Measurements from ENCODE around the gene COL18A1. TPM values are rescaled to one million over a fixed set of nuclear protein-coding genes. Genes with fewer than 3 reads are reported as not detected.

COL18A1 gene
- total RNA-seq = 271 TPM in 2 replicates
- long read RNA-seq, partial matches to known transcripts = 5 of 20 reads
- long read RNA-seq, other reads (novel, unspliced or antisense) = 15 of 20 reads

- Mint-ChIP-seq H3K27me3 (peaks cover 20% of the 10 kb centered on the region), H3K36me3 (ENCODE audit: insufficient read depth) (peaks cover 5% of the 10 kb centered on the region), H3K27ac (peak within 1 kb of the TSS; percentile 94), H3K4me3 (ENCODE audit: low read depth) (peak within 1 kb of the TSS; percentile 81), H3K4me1 (ENCODE audit: low read depth) (peaks cover 36% of the 10 kb centered on the region), H3K9me3 (ENCODE audit: low read depth) (peaks cover 8% of the 10 kb centered on the region)
- no peak for DNase-seq (ENCODE audit: low spot score, unreplicated experiment)
- TF ChIP-seq, protein P1, sequence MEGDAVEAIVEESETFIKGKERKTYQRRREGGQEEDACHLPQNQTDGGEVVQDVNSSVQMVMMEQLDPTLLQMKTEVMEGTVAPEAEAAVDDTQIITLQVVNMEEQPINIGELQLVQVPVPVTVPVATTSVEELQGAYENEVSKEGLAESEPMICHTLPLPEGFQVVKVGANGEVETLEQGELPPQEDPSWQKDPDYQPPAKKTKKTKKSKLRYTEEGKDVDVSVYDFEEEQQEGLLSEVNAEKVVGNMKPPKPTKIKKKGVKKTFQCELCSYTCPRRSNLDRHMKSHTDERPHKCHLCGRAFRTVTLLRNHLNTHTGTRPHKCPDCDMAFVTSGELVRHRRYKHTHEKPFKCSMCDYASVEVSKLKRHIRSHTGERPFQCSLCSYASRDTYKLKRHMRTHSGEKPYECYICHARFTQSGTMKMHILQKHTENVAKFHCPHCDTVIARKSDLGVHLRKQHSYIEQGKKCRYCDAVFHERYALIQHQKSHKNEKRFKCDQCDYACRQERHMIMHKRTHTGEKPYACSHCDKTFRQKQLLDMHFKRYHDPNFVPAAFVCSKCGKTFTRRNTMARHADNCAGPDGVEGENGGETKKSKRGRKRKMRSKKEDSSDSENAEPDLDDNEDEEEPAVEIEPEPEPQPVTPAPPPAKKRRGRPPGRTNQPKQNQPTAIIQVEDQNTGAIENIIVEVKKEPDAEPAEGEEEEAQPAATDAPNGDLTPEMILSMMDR (IDR thresholded peaks at IDR 0.05; ENCODE audit: unreplicated experiment) = no peak
Measured at GRCh38 chr21:45404730-45405270, at the start of gene COL18A1. Gene COL18A1, plus strand, starts transcription at chr21:45405165. Its CDS starts 66 bp downstream, at chr21:45405231.

DNA sequence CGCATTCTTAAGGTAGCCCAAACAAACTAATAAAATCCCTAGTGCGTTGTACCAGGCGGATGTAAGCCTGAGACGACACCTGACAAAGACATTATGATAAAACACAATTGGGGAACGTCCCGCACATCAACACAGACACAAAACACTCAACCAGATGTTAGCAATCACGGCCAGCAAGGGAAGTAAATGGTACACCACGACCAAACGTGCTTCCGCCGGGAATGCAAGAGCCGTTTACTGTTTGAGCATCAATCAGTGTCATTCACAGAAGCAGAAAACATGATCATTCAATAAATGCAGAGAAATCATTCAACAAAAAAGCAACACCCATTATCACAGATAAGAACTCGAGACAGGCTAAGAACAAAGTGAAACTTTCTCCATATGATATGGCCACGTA is 49.4 kb upstream of the COL18A1 start:
- Mint-ChIP-seq H3K9me3 (ENCODE audit: low read depth) (no peaks in the 10 kb centered on the region), H3K4me1 (ENCODE audit: low read depth) (peaks cover 45% of the 10 kb centered on the region), H3K36me3 (ENCODE audit: insufficient read depth) (no peaks in the 10 kb centered on the region), H3K27me3 (no peaks in the 10 kb centered on the region), H3K4me3 (ENCODE audit: low read depth) (no peak overlapping the region), H3K27ac (peak overlapping the region; percentile 93)
- TF ChIP-seq, protein P1 (IDR thresholded peaks at IDR 0.05; ENCODE audit: unreplicated experiment) = no peak
- no peak for DNase-seq (ENCODE audit: low spot score, unreplicated experiment)

- Mint-ChIP-seq H3K9me3 (ENCODE audit: low read depth) (no peaks in the 10 kb centered on the region), H3K4me1 (ENCODE audit: low read depth) (peaks cover 47% of the 10 kb centered on the region), H3K36me3 (ENCODE audit: insufficient read depth) (no peaks in the 10 kb centered on the region), H3K4me3 (ENCODE audit: low read depth) (no peak overlapping the region), H3K27ac (peak overlapping the region; percentile 93), H3K27me3 (no peaks in the 10 kb centered on the region)
- TF ChIP-seq, protein P1 (IDR thresholded peaks at IDR 0.05; ENCODE audit: unreplicated experiment) = peak; percentile 39
- DNase-seq (ENCODE audit: low spot score, unreplicated experiment) = no peak
Measured at GRCh38 chr21:45356251-45356650, 48.7 kb upstream of the COL18A1 start.

DNA sequence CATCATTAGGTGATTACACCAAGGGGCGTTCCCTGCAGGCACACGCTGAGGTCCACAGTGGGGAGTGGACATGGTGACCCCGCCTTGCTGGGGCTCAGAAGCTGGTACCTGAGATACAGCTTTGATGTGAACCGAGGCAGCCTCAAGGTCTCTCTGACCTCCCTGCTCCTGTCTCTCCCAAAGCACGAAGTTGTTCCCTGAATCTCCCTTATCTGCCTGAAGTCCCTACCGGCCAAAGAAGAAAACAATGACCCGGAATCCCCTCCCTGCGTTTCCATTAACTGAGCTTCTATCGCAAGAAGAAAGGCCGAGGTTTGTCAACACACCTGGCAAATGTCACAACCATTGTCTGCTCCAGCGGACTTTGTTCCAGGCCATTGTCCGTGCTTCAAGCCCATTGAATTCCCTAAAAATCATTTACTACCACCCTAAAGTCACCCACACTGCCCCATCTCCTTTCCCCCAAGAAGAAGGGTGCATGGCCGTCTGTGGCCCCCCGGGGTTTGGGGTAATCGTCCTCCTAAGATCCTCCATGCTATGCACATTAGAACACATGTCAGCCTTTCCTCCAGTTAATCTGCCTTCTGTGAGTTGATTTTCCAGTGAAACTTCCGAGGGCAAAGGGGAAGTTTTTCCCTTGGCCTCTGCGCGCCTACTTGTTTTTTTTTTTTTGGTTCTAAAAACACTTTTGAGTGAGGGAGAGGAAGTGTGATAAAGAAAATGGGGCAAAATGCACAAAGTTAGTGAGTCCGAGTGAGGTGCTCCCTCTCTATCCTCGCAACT is 48.1 kb upstream of the COL18A1 start:
- TF ChIP-seq, protein P1 (IDR thresholded peaks at IDR 0.05; ENCODE audit: unreplicated experiment) = no peak
- H3K9me3 Mint-ChIP-seq (ENCODE audit: low read depth) = no peaks in the 10 kb centered on the region
- peaks cover 52% of the 10 kb centered on the region for H3K4me1 Mint-ChIP-seq (ENCODE audit: low read depth)
- no peaks in the 10 kb centered on the region for H3K36me3 Mint-ChIP-seq (ENCODE audit: insufficient read depth)
- no peak overlapping the region for H3K4me3 Mint-ChIP-seq (ENCODE audit: low read depth)
- H3K27ac Mint-ChIP-seq = peak overlapping the region; percentile 93
- no peaks in the 10 kb centered on the region for H3K27me3 Mint-ChIP-seq
- no peak for DNase-seq (ENCODE audit: low spot score, unreplicated experiment)

- Mint-ChIP-seq H3K4me3 (ENCODE audit: low read depth) (no peak overlapping the region), H3K36me3 (ENCODE audit: insufficient read depth) (no peaks in the 10 kb centered on the region), H3K27me3 (no peaks in the 10 kb centered on the region), H3K4me1 (ENCODE audit: low read depth) (peaks cover 53% of the 10 kb centered on the region), H3K27ac (peak overlapping the region; percentile 93), H3K9me3 (ENCODE audit: low read depth) (no peaks in the 10 kb centered on the region)
- no peak for DNase-seq (ENCODE audit: low spot score, unreplicated experiment)
- TF ChIP-seq, protein P1 (IDR thresholded peaks at IDR 0.05; ENCODE audit: unreplicated experiment) = peak; percentile 24
Measured at GRCh38 chr21:45357436-45358260, 47.3 kb upstream of the COL18A1 start.

All from progenitor cell of endocrine pancreas (in vitro differentiated cells).